Measurements from ENCODE around the gene C6orf15. TPM values are rescaled to one million over a fixed set of nuclear protein-coding genes. Genes with fewer than 3 reads are reported as not detected.

C6orf15 gene
- polyA plus RNA-seq, 1 donor from 2014 or later: not detected

DNA sequence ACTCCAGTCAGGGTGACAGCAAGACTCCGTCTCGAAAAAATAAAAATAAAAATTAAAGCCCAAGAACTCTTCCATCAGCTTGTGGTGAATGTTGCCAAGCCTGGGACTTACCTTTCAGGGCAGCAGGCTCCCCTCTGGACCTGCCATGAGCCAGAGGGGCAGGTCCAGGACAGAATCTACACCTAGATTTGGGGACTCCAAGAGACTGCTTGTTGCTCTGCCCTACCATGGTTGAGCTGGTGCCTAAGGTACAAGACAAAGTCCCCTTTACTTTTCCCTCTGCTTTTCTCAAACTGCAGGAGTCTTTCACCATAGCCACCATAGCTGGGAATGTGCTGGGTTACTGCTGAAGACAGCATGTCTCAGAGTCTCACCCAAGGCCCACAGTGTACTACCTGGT, 9.2 kb downstream of the C6orf15 start:
- Histone ChIP-seq H3K27me3 (ENCODE audit: insufficient read depth, low read depth, low read length) (no peaks in the 10 kb centered on the region), H4K20me1 (ENCODE audit: insufficient read depth) (no peaks in the 10 kb centered on the region), H3K9ac (ENCODE audit: low read length) (no peak overlapping the region), H3F3A (ENCODE audit: insufficient read depth, low read length, poor library complexity, severe bottlenecking) (no peaks in the 10 kb centered on the region), H3K9me2 (ENCODE audit: insufficient read depth, low read length) (no peaks in the 10 kb centered on the region), H3K36me3 (ENCODE audit: insufficient read depth, low read length) (no peaks in the 10 kb centered on the region), H3K4me2 (ENCODE audit: low read length) (no peak overlapping the region), H3K27ac (ENCODE audit: low read length) (no peak overlapping the region), H3K4me3 (ENCODE audit: low read length) (no peak overlapping the region), H3K9me3 (ENCODE audit: low read length) (no peaks in the 10 kb centered on the region), H3K79me2 (replicated peaks; ENCODE audit: insufficient read depth, low read length) (no peaks in the 10 kb centered on the region), H2AFZ (ENCODE audit: low read depth, low read length) (no peak overlapping the region)
- TF ChIP-seq, protein P1, sequence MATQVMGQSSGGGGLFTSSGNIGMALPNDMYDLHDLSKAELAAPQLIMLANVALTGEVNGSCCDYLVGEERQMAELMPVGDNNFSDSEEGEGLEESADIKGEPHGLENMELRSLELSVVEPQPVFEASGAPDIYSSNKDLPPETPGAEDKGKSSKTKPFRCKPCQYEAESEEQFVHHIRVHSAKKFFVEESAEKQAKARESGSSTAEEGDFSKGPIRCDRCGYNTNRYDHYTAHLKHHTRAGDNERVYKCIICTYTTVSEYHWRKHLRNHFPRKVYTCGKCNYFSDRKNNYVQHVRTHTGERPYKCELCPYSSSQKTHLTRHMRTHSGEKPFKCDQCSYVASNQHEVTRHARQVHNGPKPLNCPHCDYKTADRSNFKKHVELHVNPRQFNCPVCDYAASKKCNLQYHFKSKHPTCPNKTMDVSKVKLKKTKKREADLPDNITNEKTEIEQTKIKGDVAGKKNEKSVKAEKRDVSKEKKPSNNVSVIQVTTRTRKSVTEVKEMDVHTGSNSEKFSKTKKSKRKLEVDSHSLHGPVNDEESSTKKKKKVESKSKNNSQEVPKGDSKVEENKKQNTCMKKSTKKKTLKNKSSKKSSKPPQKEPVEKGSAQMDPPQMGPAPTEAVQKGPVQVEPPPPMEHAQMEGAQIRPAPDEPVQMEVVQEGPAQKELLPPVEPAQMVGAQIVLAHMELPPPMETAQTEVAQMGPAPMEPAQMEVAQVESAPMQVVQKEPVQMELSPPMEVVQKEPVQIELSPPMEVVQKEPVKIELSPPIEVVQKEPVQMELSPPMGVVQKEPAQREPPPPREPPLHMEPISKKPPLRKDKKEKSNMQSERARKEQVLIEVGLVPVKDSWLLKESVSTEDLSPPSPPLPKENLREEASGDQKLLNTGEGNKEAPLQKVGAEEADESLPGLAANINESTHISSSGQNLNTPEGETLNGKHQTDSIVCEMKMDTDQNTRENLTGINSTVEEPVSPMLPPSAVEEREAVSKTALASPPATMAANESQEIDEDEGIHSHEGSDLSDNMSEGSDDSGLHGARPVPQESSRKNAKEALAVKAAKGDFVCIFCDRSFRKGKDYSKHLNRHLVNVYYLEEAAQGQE (IDR thresholded peaks at IDR 0.05; ENCODE audit: borderline replicate concordance): no peak
- no peak for TF ChIP-seq EZH2 (IDR thresholded peaks at IDR 0.05; ENCODE audit: borderline replicate concordance, insufficient read depth, low read length, poor library complexity, severe bottlenecking)
- no peak for TF ChIP-seq EP300 (conservative IDR thresholded peaks at IDR 0.05; ENCODE audit: poor library complexity, severe bottlenecking)
- TF ChIP-seq TAF1 (IDR thresholded peaks at IDR 0.05; ENCODE audit: low read depth): no peak
- TF ChIP-seq RAD21 (conservative IDR thresholded peaks at IDR 0.05): no peak
- TF ChIP-seq, protein P2, sequence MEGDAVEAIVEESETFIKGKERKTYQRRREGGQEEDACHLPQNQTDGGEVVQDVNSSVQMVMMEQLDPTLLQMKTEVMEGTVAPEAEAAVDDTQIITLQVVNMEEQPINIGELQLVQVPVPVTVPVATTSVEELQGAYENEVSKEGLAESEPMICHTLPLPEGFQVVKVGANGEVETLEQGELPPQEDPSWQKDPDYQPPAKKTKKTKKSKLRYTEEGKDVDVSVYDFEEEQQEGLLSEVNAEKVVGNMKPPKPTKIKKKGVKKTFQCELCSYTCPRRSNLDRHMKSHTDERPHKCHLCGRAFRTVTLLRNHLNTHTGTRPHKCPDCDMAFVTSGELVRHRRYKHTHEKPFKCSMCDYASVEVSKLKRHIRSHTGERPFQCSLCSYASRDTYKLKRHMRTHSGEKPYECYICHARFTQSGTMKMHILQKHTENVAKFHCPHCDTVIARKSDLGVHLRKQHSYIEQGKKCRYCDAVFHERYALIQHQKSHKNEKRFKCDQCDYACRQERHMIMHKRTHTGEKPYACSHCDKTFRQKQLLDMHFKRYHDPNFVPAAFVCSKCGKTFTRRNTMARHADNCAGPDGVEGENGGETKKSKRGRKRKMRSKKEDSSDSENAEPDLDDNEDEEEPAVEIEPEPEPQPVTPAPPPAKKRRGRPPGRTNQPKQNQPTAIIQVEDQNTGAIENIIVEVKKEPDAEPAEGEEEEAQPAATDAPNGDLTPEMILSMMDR (IDR thresholded peaks at IDR 0.05; ENCODE audit: poor library complexity, severe bottlenecking): no peak
- TF ChIP-seq MXI1 (conservative IDR thresholded peaks at IDR 0.05; ENCODE audit: poor library complexity, severe bottlenecking): no peak
- TF ChIP-seq POLR2AphosphoS5 (IDR thresholded peaks at IDR 0.05): no peak
- TF ChIP-seq SMC3 (conservative IDR thresholded peaks at IDR 0.05; ENCODE audit: poor library complexity): no peak

DNA sequence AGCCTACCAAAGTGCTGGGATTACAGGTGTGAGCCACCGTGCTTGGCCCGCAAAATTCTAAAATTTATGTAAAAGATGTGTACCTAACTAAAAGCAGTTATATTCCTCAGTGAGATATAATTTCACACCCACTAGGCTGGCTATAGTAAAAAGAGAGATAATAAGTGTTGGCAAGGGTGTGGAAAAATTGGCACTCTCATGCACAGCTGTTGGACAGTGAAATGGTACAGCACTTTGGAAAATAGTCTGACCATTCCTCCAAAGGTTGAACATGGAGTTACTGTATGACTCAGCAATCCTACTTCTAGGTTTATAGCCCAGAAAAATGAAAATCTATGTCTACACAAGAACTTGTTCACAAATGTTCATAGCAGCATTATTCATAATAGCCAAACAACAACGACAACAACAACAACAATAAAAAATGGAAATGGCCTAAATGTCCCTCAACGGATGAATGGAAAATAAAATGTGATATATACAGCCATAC, 13.9 kb downstream of the C6orf15 start:
- Histone ChIP-seq H3K9me2 (ENCODE audit: insufficient read depth, low read length) (no peaks in the 10 kb centered on the region), H3K4me2 (ENCODE audit: low read length) (no peak overlapping the region), H3K9ac (ENCODE audit: low read length) (no peak overlapping the region), H3K79me2 (replicated peaks; ENCODE audit: insufficient read depth, low read length) (no peaks in the 10 kb centered on the region), H3K27me3 (ENCODE audit: insufficient read depth, low read depth, low read length) (no peaks in the 10 kb centered on the region), H3K27ac (ENCODE audit: low read length) (no peak overlapping the region), H3F3A (ENCODE audit: insufficient read depth, low read length, poor library complexity, severe bottlenecking) (no peaks in the 10 kb centered on the region), H3K4me3 (ENCODE audit: low read length) (no peak overlapping the region), H2AFZ (ENCODE audit: low read depth, low read length) (no peak overlapping the region), H4K20me1 (ENCODE audit: insufficient read depth) (no peaks in the 10 kb centered on the region), H3K9me3 (ENCODE audit: low read length) (no peaks in the 10 kb centered on the region), H3K36me3 (ENCODE audit: insufficient read depth, low read length) (no peaks in the 10 kb centered on the region)
- no peak for TF ChIP-seq SMC3 (conservative IDR thresholded peaks at IDR 0.05; ENCODE audit: poor library complexity)
- TF ChIP-seq, protein P2 (IDR thresholded peaks at IDR 0.05; ENCODE audit: poor library complexity, severe bottlenecking): no peak
- no peak for TF ChIP-seq EZH2 (IDR thresholded peaks at IDR 0.05; ENCODE audit: borderline replicate concordance, insufficient read depth, low read length, poor library complexity, severe bottlenecking)
- TF ChIP-seq RAD21 (conservative IDR thresholded peaks at IDR 0.05): no peak
- TF ChIP-seq POLR2AphosphoS5 (IDR thresholded peaks at IDR 0.05): no peak
- TF ChIP-seq, protein P1 (IDR thresholded peaks at IDR 0.05; ENCODE audit: borderline replicate concordance): no peak
- no peak for TF ChIP-seq EP300 (conservative IDR thresholded peaks at IDR 0.05; ENCODE audit: poor library complexity, severe bottlenecking)
- no peak for TF ChIP-seq TAF1 (IDR thresholded peaks at IDR 0.05; ENCODE audit: low read depth)
- TF ChIP-seq MXI1 (conservative IDR thresholded peaks at IDR 0.05; ENCODE audit: poor library complexity, severe bottlenecking): no peak
